Measurements from ENCODE around the gene PCNT. TPM values are rescaled to one million over a fixed set of nuclear protein-coding genes. Genes with fewer than 3 reads are reported as not detected.

The PCNT gene
- total RNA-seq, 2 experiments from 2014 or later: 54.4 to 55.5 TPM

GRCh38 chr21:46394595-46395104 is 70.7 kb downstream of the PCNT start:
- Mint-ChIP-seq H3K4me3 (no peak overlapping the region), H3K36me3 (ENCODE audit: low read depth) (peaks cover 65% of the 10 kb centered on the region), H3K27me3 (no peaks in the 10 kb centered on the region), H3K4me1 (ENCODE audit: low read depth) (no peaks in the 10 kb centered on the region), H3K27ac (no peak overlapping the region), H3K9me3 (no peaks in the 10 kb centered on the region)
- Histone ChIP-seq H3K4me3 (ENCODE audit: low read length) (no peak overlapping the region), H3K27ac (ENCODE audit: low read depth in 1 of 2, low read length in 2 of 2) (no peak overlapping the region), H3K9me3 (ENCODE audit: control insufficient read depth in 1 of 2, insufficient read depth in 1 of 2, low read length in 2 of 2) (no peaks in the 10 kb centered on the region), H3K4me1 (ENCODE audit: insufficient read depth, low read length) (no peaks in the 10 kb centered on the region), H3K27me3 (ENCODE audit: control insufficient read depth in 1 of 2, insufficient read depth in 2 of 2, low read length in 2 of 2) (no peaks in the 10 kb centered on the region), H3K36me3 (ENCODE audit: insufficient read depth, low read length) (peaks cover 54% of the 10 kb centered on the region)
- intact Hi-C loops (cut with DNase I, micrococcal nuclease): no loop called here
- ChIA-PET POLR2A (no interaction called here), CTCF (no interaction called here)
- no peak for ATAC-seq (ENCODE audit: poor library complexity)
- DNase-seq: no peak
- no peak for TF ChIP-seq CTCF (IDR thresholded peaks at IDR 0.05)

- H3K27me3 Mint-ChIP-seq: no peaks in the 10 kb centered on the region
- H3K36me3 ChIP-seq (ENCODE audit: insufficient read depth, low read length): peaks cover 49% of the 10 kb centered on the region
Observed at GRCh38 chr21:46397211-46397905, 73.4 kb downstream of the PCNT start.

GRCh38 chr21:46397993-46398392 is 74.0 kb downstream of the PCNT start:
- H3K36me3 Mint-ChIP-seq (ENCODE audit: low read depth): peaks cover 63% of the 10 kb centered on the region
- no peak for DNase-seq
- TF ChIP-seq CTCF (IDR thresholded peaks at IDR 0.05): no peak
- intact Hi-C loops (cut with DNase I, micrococcal nuclease): no loop called here
- no peak overlapping the region for H3K27ac ChIP-seq (ENCODE audit: low read depth in 1 of 2, low read length in 2 of 2)
- ChIA-PET POLR2A (no interaction called here), CTCF (interaction anchor here (0.6 kb wide), 1 partner anchor 98 kb away, joined by 3 read pairs; no protein-coding TSS in a partner anchor)
- H3K27ac Mint-ChIP-seq: no peak overlapping the region
- H3K9me3 Mint-ChIP-seq: no peaks in the 10 kb centered on the region
- no peak for ATAC-seq (ENCODE audit: poor library complexity)
- H3K27me3 Mint-ChIP-seq: no peaks in the 10 kb centered on the region
- H3K4me1 Mint-ChIP-seq (ENCODE audit: low read depth): no peaks in the 10 kb centered on the region
- no peaks in the 10 kb centered on the region for H3K27me3 ChIP-seq (ENCODE audit: control insufficient read depth in 1 of 2, insufficient read depth in 2 of 2, low read length in 2 of 2)
- no peaks in the 10 kb centered on the region for H3K9me3 ChIP-seq (ENCODE audit: control insufficient read depth in 1 of 2, insufficient read depth in 1 of 2, low read length in 2 of 2)
- H3K4me3 ChIP-seq (ENCODE audit: low read length): no peak overlapping the region
- H3K4me3 Mint-ChIP-seq: no peak overlapping the region
- peaks cover 52% of the 10 kb centered on the region for H3K36me3 ChIP-seq (ENCODE audit: insufficient read depth, low read length)
- no peaks in the 10 kb centered on the region for H3K4me1 ChIP-seq (ENCODE audit: insufficient read depth, low read length)

More at GRCh38 chr21:46397211-46397905, 73.4 kb downstream of the PCNT start:
- H3K36me3 Mint-ChIP-seq (ENCODE audit: low read depth): peaks cover 63% of the 10 kb centered on the region
- H3K4me1 ChIP-seq (ENCODE audit: insufficient read depth, low read length): no peaks in the 10 kb centered on the region
- ATAC-seq (ENCODE audit: poor library complexity) (no peak), DNase-seq (no peak)
- POLR2A ChIA-PET: no interaction called here
- H3K9me3 ChIP-seq (ENCODE audit: control insufficient read depth in 1 of 2, insufficient read depth in 1 of 2, low read length in 2 of 2): no peaks in the 10 kb centered on the region
- H3K27me3 ChIP-seq (ENCODE audit: control insufficient read depth in 1 of 2, insufficient read depth in 2 of 2, low read length in 2 of 2): no peaks in the 10 kb centered on the region
- intact Hi-C loops (cut with DNase I, micrococcal nuclease): no loop called here
- no peak overlapping the region for H3K27ac Mint-ChIP-seq
- H3K9me3 Mint-ChIP-seq: no peaks in the 10 kb centered on the region
- CTCF ChIA-PET: no interaction called here
- H3K4me3 Mint-ChIP-seq: no peak overlapping the region
- no peak for TF ChIP-seq CTCF (IDR thresholded peaks at IDR 0.05)
- no peak overlapping the region for H3K27ac ChIP-seq (ENCODE audit: low read depth in 1 of 2, low read length in 2 of 2)
- no peak overlapping the region for H3K4me3 ChIP-seq (ENCODE audit: low read length)
- no peaks in the 10 kb centered on the region for H3K4me1 Mint-ChIP-seq (ENCODE audit: low read depth)
